ENCODE measurements around the gene MARCKS. TPM values are rescaled to one million over a fixed set of nuclear protein-coding genes. Genes with fewer than 3 reads are reported as not detected.

Gene MARCKS
- polyA plus RNA-seq, 1 donor (not counting 4 experiments of a cell fraction or from before 2014, with no cell fraction given), result 50.8 TPM

- Histone ChIP-seq H3K9ac (ENCODE audit: control insufficient read depth, extremely low read depth, insufficient read depth, low read length) (no peak overlapping the region), H3K27me3 (ENCODE audit: control insufficient read depth, extremely low read depth, insufficient read depth, low read length) (no peaks in the 10 kb centered on the region), H3K79me2 (ENCODE audit: control insufficient read depth, insufficient read depth, low read length) (no peaks in the 10 kb centered on the region), H3K4me1 (ENCODE audit: control insufficient read depth, extremely low read depth, insufficient read depth, low read length) (no peaks in the 10 kb centered on the region), H4K20me1 (ENCODE audit: control insufficient read depth, extremely low read depth, insufficient read depth, low read length) (no peaks in the 10 kb centered on the region), H3K9me3 (ENCODE audit: control insufficient read depth, low read depth, low read length) (no peaks in the 10 kb centered on the region), H2AFZ (ENCODE audit: control insufficient read depth, low read length) (no peak overlapping the region), H3K36me3 (ENCODE audit: control insufficient read depth in 2 of 2, extremely low read depth in 1 of 2, insufficient read depth in 2 of 2, low read length in 2 of 2) (no peaks in the 10 kb centered on the region), H3K4me3 (ENCODE audit: control insufficient read depth in 2 of 3, extremely low read depth in 1 of 3, insufficient read depth in 2 of 3, low read depth in 1 of 3, low read length in 3 of 3) (no peak overlapping the region), H3K27ac (ENCODE audit: control insufficient read depth, insufficient read depth, low read length) (no peak overlapping the region), H3K4me2 (ENCODE audit: control insufficient read depth, extremely low read depth, insufficient read depth, low read depth, low read length) (no peak overlapping the region), H3K9me1 (ENCODE audit: control insufficient read depth, extremely low read depth, insufficient read depth, low read length) (no peaks in the 10 kb centered on the region)
- no peak for DNase-seq (ENCODE audit: low read depth, low spot score)
- no peak for TF ChIP-seq EZH2 (IDR thresholded peaks at IDR 0.05; ENCODE audit: low read length)
- TF ChIP-seq, protein P1, sequence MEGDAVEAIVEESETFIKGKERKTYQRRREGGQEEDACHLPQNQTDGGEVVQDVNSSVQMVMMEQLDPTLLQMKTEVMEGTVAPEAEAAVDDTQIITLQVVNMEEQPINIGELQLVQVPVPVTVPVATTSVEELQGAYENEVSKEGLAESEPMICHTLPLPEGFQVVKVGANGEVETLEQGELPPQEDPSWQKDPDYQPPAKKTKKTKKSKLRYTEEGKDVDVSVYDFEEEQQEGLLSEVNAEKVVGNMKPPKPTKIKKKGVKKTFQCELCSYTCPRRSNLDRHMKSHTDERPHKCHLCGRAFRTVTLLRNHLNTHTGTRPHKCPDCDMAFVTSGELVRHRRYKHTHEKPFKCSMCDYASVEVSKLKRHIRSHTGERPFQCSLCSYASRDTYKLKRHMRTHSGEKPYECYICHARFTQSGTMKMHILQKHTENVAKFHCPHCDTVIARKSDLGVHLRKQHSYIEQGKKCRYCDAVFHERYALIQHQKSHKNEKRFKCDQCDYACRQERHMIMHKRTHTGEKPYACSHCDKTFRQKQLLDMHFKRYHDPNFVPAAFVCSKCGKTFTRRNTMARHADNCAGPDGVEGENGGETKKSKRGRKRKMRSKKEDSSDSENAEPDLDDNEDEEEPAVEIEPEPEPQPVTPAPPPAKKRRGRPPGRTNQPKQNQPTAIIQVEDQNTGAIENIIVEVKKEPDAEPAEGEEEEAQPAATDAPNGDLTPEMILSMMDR (optimal IDR thresholded peaks at IDR 0.05 in 1 of 3, IDR thresholded peaks at IDR 0.05 in 1 of 3, conservative IDR thresholded peaks at IDR 0.05 in 1 of 3; ENCODE audit: extremely low read depth in 1 of 3, insufficient read depth in 2 of 3, low read length in 3 of 3), result no peak
- dilution Hi-C loops (cut with MboI; ENCODE audit: extremely low pct_ligation_motif_present, low sequenced_read_pairs), result loop anchor here (25.0 kb wide), 1 partner anchor 1108 kb away; no protein-coding TSS in a partner anchor
- no peak for FAIRE-seq
Measured at GRCh38 chr6:113894712-113895674, 37.8 kb downstream of the MARCKS start.

DNA sequence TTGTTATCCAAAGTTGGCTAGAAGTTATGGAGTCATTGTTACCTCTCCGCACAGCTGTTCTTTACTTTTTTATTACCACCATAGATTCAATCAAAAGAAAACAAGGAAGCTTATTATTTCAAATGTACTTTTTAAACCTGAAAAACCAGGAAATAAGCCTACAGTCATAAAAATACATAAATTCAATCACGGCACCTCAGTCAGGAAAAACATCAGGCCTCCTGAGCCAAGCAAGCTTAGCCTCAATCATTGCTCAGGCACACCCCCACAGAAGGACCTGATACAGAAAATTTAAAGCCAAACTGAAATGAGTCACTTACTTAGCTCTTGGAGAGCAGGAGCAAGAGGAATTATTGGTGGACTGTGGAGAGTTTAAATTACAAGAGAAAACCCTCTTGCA lies 44.3 kb downstream of the MARCKS start:
- Histone ChIP-seq H3K4me3 (ENCODE audit: control insufficient read depth in 2 of 3, extremely low read depth in 1 of 3, insufficient read depth in 2 of 3, low read depth in 1 of 3, low read length in 3 of 3) (no peak overlapping the region), H2AFZ (ENCODE audit: control insufficient read depth, low read length) (no peak overlapping the region), H3K27me3 (ENCODE audit: control insufficient read depth, extremely low read depth, insufficient read depth, low read length) (no peaks in the 10 kb centered on the region), H3K4me1 (ENCODE audit: control insufficient read depth, extremely low read depth, insufficient read depth, low read length) (no peaks in the 10 kb centered on the region), H3K9me1 (ENCODE audit: control insufficient read depth, extremely low read depth, insufficient read depth, low read length) (no peaks in the 10 kb centered on the region), H3K27ac (ENCODE audit: control insufficient read depth, insufficient read depth, low read length) (no peak overlapping the region), H3K9me3 (ENCODE audit: control insufficient read depth, low read depth, low read length) (no peaks in the 10 kb centered on the region), H4K20me1 (ENCODE audit: control insufficient read depth, extremely low read depth, insufficient read depth, low read length) (no peaks in the 10 kb centered on the region), H3K9ac (ENCODE audit: control insufficient read depth, extremely low read depth, insufficient read depth, low read length) (no peak overlapping the region), H3K79me2 (ENCODE audit: control insufficient read depth, insufficient read depth, low read length) (no peaks in the 10 kb centered on the region), H3K36me3 (ENCODE audit: control insufficient read depth in 2 of 2, extremely low read depth in 1 of 2, insufficient read depth in 2 of 2, low read length in 2 of 2) (no peaks in the 10 kb centered on the region), H3K4me2 (ENCODE audit: control insufficient read depth, extremely low read depth, insufficient read depth, low read depth, low read length) (no peak overlapping the region)
- TF ChIP-seq, protein P1 (optimal IDR thresholded peaks at IDR 0.05 in 1 of 3, IDR thresholded peaks at IDR 0.05 in 1 of 3, conservative IDR thresholded peaks at IDR 0.05 in 1 of 3; ENCODE audit: extremely low read depth in 1 of 3, insufficient read depth in 2 of 3, low read length in 3 of 3), result no peak
- no peak for TF ChIP-seq EZH2 (IDR thresholded peaks at IDR 0.05; ENCODE audit: low read length)
- no peak for FAIRE-seq
- dilution Hi-C loops (cut with MboI; ENCODE audit: extremely low pct_ligation_motif_present, low sequenced_read_pairs), result no loop called here
- no peak for DNase-seq (ENCODE audit: low read depth, low spot score)

Data from keratinocyte (primary cell).